GM18519 (cell line): ENCODE data around the gene MAF.

Experiments used
- ATAC-seq: cut with Tn5 transposase; IDR thresholded peaks from one replicate; pipeline ENCODE4 v1.9.1; 2021; ENCODE audit warnings: mild to moderate bottlenecking, moderate library complexity; ENCODE audit not compliant: unreplicated experiment, low FRiP score

The MAF gene

GRCh38 chr16:79613009-79613408 lies 12.5 kb upstream of the MAF start:
- no peak for ATAC-seq

GRCh38 chr16:79612207-79612606 lies 11.7 kb upstream of the MAF start:
- no peak for ATAC-seq

- ATAC-seq = no peak
Observed at GRCh38 chr16:79610771-79611170, 10.2 kb upstream of the MAF start.

GRCh38 chr16:79609861-79610260 lies 9.3 kb upstream of the MAF start:
- ATAC-seq = no peak

GRCh38 chr16:79608976-79609375 lies 8.4 kb upstream of the MAF start:
- no peak for ATAC-seq

- ATAC-seq = no peak
Observed at GRCh38 chr16:79607587-79607986, 7.0 kb upstream of the MAF start.

- no peak for ATAC-seq
Observed at GRCh38 chr16:79605999-79606398, 5.5 kb upstream of the MAF start.

GRCh38 chr16:79603055-79603454 lies 2.5 kb upstream of the MAF start:
- ATAC-seq = no peak

GRCh38 chr16:79602628-79603014 lies 2.1 kb upstream of the MAF start:
- ATAC-seq = no peak

GRCh38 chr16:79601931-79602627 lies 1.5 kb upstream of the MAF start:
- ATAC-seq = no peak

GRCh38 chr16:79601092-79601930 lies 774 bp upstream of the MAF start:
- ATAC-seq = no peak

- ATAC-seq = no peak
Observed at GRCh38 chr16:79599837-79600637, 500 bp downstream of the MAF start.

- no peak for ATAC-seq
Observed at GRCh38 chr16:79599256-79599836, 1.2 kb downstream of the MAF start.

GRCh38 chr16:79598348-79599181 lies 2.0 kb downstream of the MAF start:
- ATAC-seq = no peak

- no peak for ATAC-seq
Observed at GRCh38 chr16:79598063-79598347, 2.5 kb downstream of the MAF start.

GRCh38 chr16:79597277-79598062 lies 3.1 kb downstream of the MAF start:
- ATAC-seq = no peak

GRCh38 chr16:79595931-79596450 lies 4.5 kb downstream of the MAF start:
- ATAC-seq = no peak

GRCh38 chr16:79595231-79595641 lies 5.3 kb downstream of the MAF start:
- ATAC-seq = no peak

GRCh38 chr16:79593754-79594153 lies 6.8 kb downstream of the MAF start:
- no peak for ATAC-seq
